ENCODE measurements around the gene PLBD2.

The PLBD2 gene

DNA sequence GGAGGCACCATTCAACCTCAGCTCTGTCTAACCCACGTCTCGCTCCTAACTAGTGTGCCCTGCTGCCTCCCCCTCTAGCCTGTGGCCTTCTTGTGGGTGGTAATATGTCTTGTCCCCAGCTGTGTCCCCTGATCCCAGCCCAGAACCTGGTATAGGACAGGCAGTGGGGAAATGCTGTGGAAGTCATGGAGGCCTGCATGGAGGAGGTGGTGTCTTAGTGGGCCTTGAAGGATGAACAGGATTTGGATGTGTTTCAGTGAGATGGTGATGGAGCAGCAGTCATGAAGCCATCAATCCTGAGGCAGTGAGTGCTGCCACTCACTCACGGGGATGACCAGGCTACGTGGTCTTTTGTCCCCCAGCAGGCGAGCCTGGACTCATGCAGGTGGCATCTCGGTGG, 13.4 kb downstream of the PLBD2 start:
- TF ChIP-seq, protein P1, sequence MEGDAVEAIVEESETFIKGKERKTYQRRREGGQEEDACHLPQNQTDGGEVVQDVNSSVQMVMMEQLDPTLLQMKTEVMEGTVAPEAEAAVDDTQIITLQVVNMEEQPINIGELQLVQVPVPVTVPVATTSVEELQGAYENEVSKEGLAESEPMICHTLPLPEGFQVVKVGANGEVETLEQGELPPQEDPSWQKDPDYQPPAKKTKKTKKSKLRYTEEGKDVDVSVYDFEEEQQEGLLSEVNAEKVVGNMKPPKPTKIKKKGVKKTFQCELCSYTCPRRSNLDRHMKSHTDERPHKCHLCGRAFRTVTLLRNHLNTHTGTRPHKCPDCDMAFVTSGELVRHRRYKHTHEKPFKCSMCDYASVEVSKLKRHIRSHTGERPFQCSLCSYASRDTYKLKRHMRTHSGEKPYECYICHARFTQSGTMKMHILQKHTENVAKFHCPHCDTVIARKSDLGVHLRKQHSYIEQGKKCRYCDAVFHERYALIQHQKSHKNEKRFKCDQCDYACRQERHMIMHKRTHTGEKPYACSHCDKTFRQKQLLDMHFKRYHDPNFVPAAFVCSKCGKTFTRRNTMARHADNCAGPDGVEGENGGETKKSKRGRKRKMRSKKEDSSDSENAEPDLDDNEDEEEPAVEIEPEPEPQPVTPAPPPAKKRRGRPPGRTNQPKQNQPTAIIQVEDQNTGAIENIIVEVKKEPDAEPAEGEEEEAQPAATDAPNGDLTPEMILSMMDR (IDR thresholded peaks at IDR 0.05; ENCODE audit: insufficient read depth, missing control alignments): no peak
- FAIRE-seq: no peak
- no peak for DNase-seq (ENCODE audit: insufficient read length, low spot score)

DNA sequence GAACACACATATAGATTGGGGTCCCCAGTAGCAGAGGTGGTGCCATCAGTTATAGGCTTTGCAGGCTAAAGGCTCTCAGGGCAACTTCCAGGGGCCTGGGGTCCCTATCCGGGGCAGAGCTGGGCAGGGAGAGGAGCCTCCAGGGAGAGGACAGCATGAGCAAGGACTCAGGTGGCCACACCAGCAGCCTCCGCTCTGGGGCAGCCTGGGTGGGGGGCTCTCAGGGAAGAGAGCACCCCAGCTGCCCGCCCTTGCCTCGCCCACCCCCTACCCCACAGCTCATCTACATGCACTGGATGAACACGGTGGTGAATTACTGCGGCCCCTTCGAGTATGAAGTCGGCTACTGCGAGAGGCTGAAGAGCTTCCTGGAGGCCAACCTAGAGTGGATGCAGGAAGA, 14.0 kb downstream of the PLBD2 start:
- FAIRE-seq: no peak
- TF ChIP-seq, protein P1 (IDR thresholded peaks at IDR 0.05; ENCODE audit: insufficient read depth, missing control alignments): no peak
- no peak for DNase-seq (ENCODE audit: insufficient read length, low spot score)

DNA sequence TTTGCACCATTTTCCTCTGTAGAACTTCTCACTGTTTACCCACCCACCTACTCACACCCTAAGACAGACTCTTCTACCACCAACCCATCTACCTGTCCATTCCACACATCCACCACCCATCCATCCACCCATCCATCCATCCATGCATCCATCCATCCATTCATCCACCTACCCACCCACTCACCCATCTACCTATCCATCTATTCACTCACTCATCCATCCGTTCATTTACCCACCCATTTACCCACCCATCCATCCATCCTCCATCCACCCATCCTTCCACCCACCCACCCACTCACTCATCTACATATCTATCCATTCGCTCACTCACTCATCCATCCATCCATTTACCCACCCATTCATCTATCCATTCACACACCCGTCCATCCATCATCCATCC, 15.1 kb downstream of the PLBD2 start:
- FAIRE-seq (no peak), DNase-seq (ENCODE audit: insufficient read length, low spot score) (no peak)
- TF ChIP-seq, protein P1 (IDR thresholded peaks at IDR 0.05; ENCODE audit: insufficient read depth, missing control alignments): no peak

DNA sequence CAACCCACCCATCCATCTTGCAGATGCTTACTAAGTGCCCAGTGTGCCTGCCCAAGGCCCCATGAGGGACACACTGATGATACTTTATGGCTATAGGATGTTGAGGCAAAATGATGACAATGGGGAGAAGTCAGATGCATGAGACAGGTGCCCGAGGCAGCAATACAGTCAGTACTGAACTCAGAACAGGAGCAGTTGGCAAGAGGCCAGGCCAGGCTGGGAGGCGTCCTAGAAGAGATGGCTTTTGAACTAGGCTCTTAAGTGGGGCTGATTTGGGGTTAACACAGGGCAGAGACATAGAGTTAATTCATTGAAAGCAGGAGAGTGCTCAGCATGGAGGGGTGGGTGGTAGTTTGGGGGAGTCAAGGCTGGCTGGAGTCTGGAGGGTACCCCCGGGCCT, 15.6 kb downstream of the PLBD2 start:
- DNase-seq (ENCODE audit: insufficient read length, low spot score) (no peak), FAIRE-seq (no peak)
- TF ChIP-seq, protein P1 (IDR thresholded peaks at IDR 0.05; ENCODE audit: insufficient read depth, missing control alignments): no peak

DNA sequence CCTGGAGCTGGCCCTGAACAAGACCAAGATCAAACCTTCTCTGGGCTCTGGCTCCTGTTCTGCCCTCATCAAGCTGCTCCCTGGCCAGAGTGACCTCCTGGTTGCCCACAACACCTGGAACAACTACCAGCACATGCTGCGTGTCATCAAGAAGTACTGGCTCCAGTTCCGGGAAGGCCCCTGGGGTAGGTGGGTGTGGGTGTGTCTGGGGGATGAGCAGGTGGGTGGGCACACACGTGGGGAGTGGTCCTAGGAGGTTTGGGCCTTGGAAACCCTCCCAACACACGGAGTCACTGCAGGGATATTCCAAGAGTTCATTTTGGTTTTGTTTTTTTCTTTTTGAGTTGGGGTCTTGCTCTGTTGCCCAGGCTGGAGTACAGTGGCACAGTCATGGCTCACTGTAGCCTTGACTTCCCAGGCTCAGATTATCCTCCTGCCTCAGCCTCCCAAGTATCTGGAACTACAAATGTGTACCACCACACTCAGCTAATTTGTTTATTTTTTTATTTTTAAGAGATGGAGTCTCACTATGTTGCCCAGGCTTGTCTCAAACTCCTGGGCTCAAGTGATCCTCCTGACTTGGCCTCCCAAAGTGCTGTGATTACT, 16.5 kb downstream of the PLBD2 start:
- DNase-seq (ENCODE audit: insufficient read length, low spot score): no peak
- FAIRE-seq: no peak
- TF ChIP-seq, protein P1 (IDR thresholded peaks at IDR 0.05; ENCODE audit: insufficient read depth, missing control alignments): no peak

DNA sequence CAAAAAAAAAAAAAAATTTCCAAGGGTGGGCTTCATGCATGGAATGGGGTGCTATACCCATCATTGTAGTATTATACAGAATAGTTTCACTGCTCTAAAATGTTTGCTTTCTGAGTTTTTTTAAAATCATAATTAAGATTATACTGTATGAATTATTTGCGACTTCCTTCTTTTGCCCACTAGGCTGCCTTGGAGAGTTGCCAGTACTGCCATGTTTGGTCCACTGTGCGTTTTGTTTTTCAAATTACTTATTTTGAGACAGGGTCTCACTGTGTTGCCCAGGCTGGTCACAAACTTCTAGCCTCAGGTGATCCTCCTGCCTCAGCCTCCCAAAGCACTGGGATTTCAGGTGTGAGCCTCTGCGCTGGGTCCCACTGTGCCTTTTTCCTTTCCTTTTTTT, 19.9 kb downstream of the PLBD2 start:
- TF ChIP-seq, protein P1 (IDR thresholded peaks at IDR 0.05; ENCODE audit: insufficient read depth, missing control alignments): no peak
- no peak for DNase-seq (ENCODE audit: insufficient read length, low spot score)
- FAIRE-seq: no peak

DNA sequence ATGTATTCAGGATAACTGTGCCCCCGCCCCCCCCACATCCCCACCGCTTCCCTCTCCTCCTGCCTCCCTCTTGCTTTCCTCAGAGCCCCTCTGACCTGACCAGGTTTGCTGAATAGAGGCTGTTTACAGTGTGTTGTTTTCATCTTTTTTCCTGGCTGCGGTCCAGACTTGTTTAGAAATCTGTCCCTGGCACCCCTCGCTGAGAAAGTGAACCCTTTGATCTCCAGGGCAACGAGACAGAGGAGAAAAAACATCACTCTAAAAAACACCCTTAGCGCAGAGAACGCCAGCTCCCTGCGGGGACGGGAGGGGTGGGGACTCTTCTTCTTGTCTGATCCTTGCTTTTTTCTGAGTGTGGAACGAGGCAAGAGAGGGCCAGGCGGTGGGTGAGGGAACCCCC, 22.8 kb downstream of the PLBD2 start:
- FAIRE-seq: no peak
- DNase-seq (ENCODE audit: insufficient read length, low spot score): no peak
- TF ChIP-seq, protein P1 (IDR thresholded peaks at IDR 0.05; ENCODE audit: insufficient read depth, missing control alignments): no peak
